ENCODE data around the gene TBCC.
"Not testable (repeated sequence)": the region's sequence is repeated elsewhere in the genome, so short reads cannot be mapped to it uniquely, and the experiment has no call there.

TBCC gene

GRCh38 chr6:42769836-42770235 is 23.9 kb upstream of the TBCC start:
- no peak for DNase-seq

GRCh38 chr6:42769051-42769450 is 23.1 kb upstream of the TBCC start:
- DNase-seq: no peak

GRCh38 chr6:42766163-42766670 is 20.3 kb upstream of the TBCC start:
- no peak for DNase-seq

- no peak for DNase-seq
Measured at GRCh38 chr6:42764911-42765648, 19.2 kb upstream of the TBCC start.

- DNase-seq: no peak
Measured at GRCh38 chr6:42762950-42763349, 17.0 kb upstream of the TBCC start.

GRCh38 chr6:42762426-42762859 is 16.5 kb upstream of the TBCC start:
- no peak for DNase-seq

- DNase-seq: no peak
Measured at GRCh38 chr6:42761287-42762067, 15.6 kb upstream of the TBCC start.

GRCh38 chr6:42758756-42759430 is 13.0 kb upstream of the TBCC start:
- no peak for DNase-seq

- DNase-seq: no peak
Measured at GRCh38 chr6:42756722-42757121, 10.8 kb upstream of the TBCC start.

- no peak for DNase-seq
Measured at GRCh38 chr6:42754759-42755158, 8.9 kb upstream of the TBCC start.

GRCh38 chr6:42751055-42751454 is 5.2 kb upstream of the TBCC start:
- no peak for DNase-seq

GRCh38 chr6:42748203-42748898 is 2.4 kb upstream of the TBCC start:
- no peak for DNase-seq

GRCh38 chr6:42746463-42747391 is 824 bp upstream of the TBCC start:
- peak; percentile 93 for DNase-seq

- peak; percentile 57 for DNase-seq
Measured at GRCh38 chr6:42745083-42745639, 742 bp downstream of the TBCC start.

GRCh38 chr6:42744351-42744893 is 1.5 kb downstream of the TBCC start:
- DNase-seq: no peak

- no peak for DNase-seq
Measured at GRCh38 chr6:42742116-42742894, 3.6 kb downstream of the TBCC start.

GRCh38 chr6:42740725-42741124 is 5.2 kb downstream of the TBCC start:
- DNase-seq: no peak

- DNase-seq: no peak
Measured at GRCh38 chr6:42735976-42736375, 9.9 kb downstream of the TBCC start.

GRCh38 chr6:42733867-42734481 is 11.9 kb downstream of the TBCC start:
- DNase-seq: not testable (repeated sequence)

- DNase-seq: no peak
Measured at GRCh38 chr6:42729731-42730130, 16.2 kb downstream of the TBCC start.
